ENCODE measurements around the gene NUDCD3. TPM values are rescaled to one million over a fixed set of nuclear protein-coding genes. Genes with fewer than 3 reads are reported as not detected.

Gene NUDCD3
- total RNA-seq, 1 donor from 2014 or later: 43.5 TPM

GRCh38 chr7:44470628-44471245 is 19.7 kb downstream of the NUDCD3 start:
- no peak overlapping the region for H3K4me3 ChIP-seq (ENCODE audit: low read depth, low read length)
- DNase-seq (ENCODE audit: low read depth): no peak
- TF ChIP-seq CTCF (conservative IDR thresholded peaks at IDR 0.05; ENCODE audit: low read depth, low read length): no peak

GRCh38 chr7:44470135-44470479 is 20.4 kb downstream of the NUDCD3 start:
- DNase-seq (ENCODE audit: low read depth): no peak
- H3K4me3 ChIP-seq (ENCODE audit: low read depth, low read length): no peak overlapping the region
- no peak for TF ChIP-seq CTCF (conservative IDR thresholded peaks at IDR 0.05; ENCODE audit: low read depth, low read length)

GRCh38 chr7:44469461-44470134 is 20.9 kb downstream of the NUDCD3 start:
- no peak for DNase-seq (ENCODE audit: low read depth)
- H3K4me3 ChIP-seq (ENCODE audit: low read depth, low read length): no peak overlapping the region
- no peak for TF ChIP-seq CTCF (conservative IDR thresholded peaks at IDR 0.05; ENCODE audit: low read depth, low read length)

- H3K4me3 ChIP-seq (ENCODE audit: low read depth, low read length): no peak overlapping the region
- no peak for TF ChIP-seq CTCF (conservative IDR thresholded peaks at IDR 0.05; ENCODE audit: low read depth, low read length)
- DNase-seq (ENCODE audit: low read depth): no peak
These were observed 23.3 kb downstream of the NUDCD3 start for GRCh38 chr7:44467217-44467548.

- H3K4me3 ChIP-seq (ENCODE audit: low read depth, low read length): no peak overlapping the region
- TF ChIP-seq CTCF (conservative IDR thresholded peaks at IDR 0.05; ENCODE audit: low read depth, low read length): no peak
- no peak for DNase-seq (ENCODE audit: low read depth)
These were observed 23.9 kb downstream of the NUDCD3 start for GRCh38 chr7:44466300-44467216.

- no peak for TF ChIP-seq CTCF (conservative IDR thresholded peaks at IDR 0.05; ENCODE audit: low read depth, low read length)
- no peak overlapping the region for H3K4me3 ChIP-seq (ENCODE audit: low read depth, low read length)
- DNase-seq (ENCODE audit: low read depth): no peak
These were observed 25.0 kb downstream of the NUDCD3 start for GRCh38 chr7:44465490-44465889.
